GM12878 (cell line): ENCODE data around the gene RNASEH2A. TPM values are rescaled to one million over a fixed set of nuclear protein-coding genes. Genes with fewer than 3 reads are reported as not detected.

ENCODE experiments used
- ATAC-seq: fragments of 200-7000 bp; cut with Tn5 transposase; 3 replicates; pipeline ENCODE4 v1.9.1; 2020; ENCODE audit warnings: mild to moderate bottlenecking, moderate library complexity
- BruUV-seq: library from RNA; stranded (reverse); fragments of 400-500 nt; replicated peaks from 2 replicates; lab custom pipeline; 2021; lab: Mats Ljungman, UMichigan
- CTCF ChIA-PET: fragments of 300-600 bp; sonication (Branson Sonifier 250); formaldehyde crosslinking; extraction: SDS; loops from one replicate; lab custom pipeline; 2021; ENCODE audit warnings: inconsistent platforms; lab: Yijun Ruan, JAX
- POLR2A ChIA-PET: fragments of 350-600 bp; formaldehyde crosslinking; extraction: SDS; loops from one replicate; lab custom pipeline; 2021; ENCODE audit warnings: inconsistent platforms; lab: Charles Lee
- RAD21 ChIA-PET: fragments of 300-600 bp; sonication (Branson Sonifier 250); formaldehyde crosslinking; loops from one replicate; lab custom pipeline; 2023; ENCODE audit warnings: antibody characterized with exemption; ENCODE audit not compliant: unreplicated experiment; lab: Charles Lee
- SMC1A ChIA-PET: fragments of 300-600 bp; sonication (Branson Sonifier 250); formaldehyde crosslinking; loops from one replicate; lab custom pipeline; 2023; ENCODE audit not compliant: unreplicated experiment, uncharacterized antibody; lab: Charles Lee
- DNase-seq: peaks from one replicate; pipeline ENCODE4 v3.0.0-alpha.2; 2011; ENCODE audit warnings: low read depth, low spot score
- FAIRE-seq: peaks from 3 replicates; lab custom pipeline; 2011; peaks lifted over from hg19 to GRCh38; lab: Jason Lieb, UNC
- H2AFZ ChIP-seq: 2 replicates; pipeline ENCODE4 v1.6.0; 2011; ENCODE audit warnings: low read depth, low read length, control low read depth; ENCODE audit not compliant: control insufficient read depth
- H3K27ac ChIP-seq: 2 replicates; pipeline ENCODE4 v1.5.1; 2011; ENCODE audit warnings: control low read depth; ENCODE audit not compliant: control insufficient read depth, insufficient read depth
- H3K27me3 ChIP-seq, 2 experiments: replicated peaks in 1 of 2; 2 replicates each; pipeline versions ENCODE4 v1.6.0 to v1.6.1; 2011; ENCODE audit warnings: low read length in 1 of 2; ENCODE audit not compliant: control insufficient read depth in 2 of 2, insufficient read depth in 2 of 2
- H3K36me3 ChIP-seq, 2 experiments: 2 replicates each; pipeline ENCODE4 v1.5.1; 2011; ENCODE audit warnings: low read length in 1 of 2; ENCODE audit not compliant: control insufficient read depth in 2 of 2, insufficient read depth in 2 of 2
- H3K4me1 ChIP-seq: 2 replicates; pipeline ENCODE4 v1.6.1; 2011; ENCODE audit warnings: mild to moderate bottlenecking, low read length, moderate library complexity, mixed read lengths; ENCODE audit not compliant: control insufficient read depth, insufficient read depth
- H3K4me2 ChIP-seq: 2 replicates; pipeline ENCODE4 v1.6.0; 2011; ENCODE audit warnings: control low read depth; ENCODE audit not compliant: control insufficient read depth, insufficient read depth
- H3K4me3 ChIP-seq: fragments of 200-600 bp; sonication (generic); 2 replicates; pipeline ENCODE4 v1.5.1; 2016
- H3K79me2 ChIP-seq: 2 replicates; pipeline ENCODE4 v1.6.0; 2011; ENCODE audit warnings: low read length; ENCODE audit not compliant: control insufficient read depth, insufficient read depth
- H3K9ac ChIP-seq: 2 replicates; pipeline ENCODE4 v1.8.0; 2011; ENCODE audit warnings: low read length, control low read depth, mixed read lengths; ENCODE audit not compliant: control insufficient read depth, insufficient read depth
- H3K9me3 ChIP-seq: replicated peaks from 3 replicates; pipeline ENCODE4 v1.5.1; 2011; ENCODE audit warnings: mild to moderate bottlenecking, low read length; ENCODE audit not compliant: control insufficient read depth, insufficient read depth
- H4K20me1 ChIP-seq: 2 replicates; pipeline ENCODE4 v1.6.0; 2011; ENCODE audit not compliant: control insufficient read depth, insufficient read depth
- CREB1 ChIP-seq: IDR thresholded peaks from 2 replicates; pipeline ENCODE4 v1.6.1; 2012; ENCODE audit warnings: low read depth, mild to moderate bottlenecking, inconsistent platforms
- DPF2 ChIP-seq: fragments of 450-650 bp; IDR thresholded peaks from 2 replicates; pipeline ENCODE4 v1.6.1; 2017; ENCODE audit warnings: mild to moderate bottlenecking
- GATAD2B ChIP-seq: fragments of 450-650 bp; conservative IDR thresholded peaks from 2 replicates; pipeline ENCODE4 v1.6.1; 2017; ENCODE audit warnings: low read depth, mild to moderate bottlenecking, moderate library complexity
- HDGF ChIP-seq: fragments of 450-650 bp; IDR thresholded peaks from 2 replicates; pipeline ENCODE4 v1.6.1; 2016; ENCODE audit warnings: antibody characterized with exemption
- IKZF1 ChIP-seq: fragments of 450-650 bp; conservative IDR thresholded peaks from 2 replicates; pipeline ENCODE4 v1.6.1; 2017; ENCODE audit warnings: antibody characterized with exemption, mild to moderate bottlenecking
- ZBED1 ChIP-seq: IDR thresholded peaks from 2 replicates; pipeline ENCODE4 v1.6.1; 2016; ENCODE audit warnings: borderline replicate concordance
- ZNF274 ChIP-seq: IDR thresholded peaks from one replicate; pipeline ENCODE4 v1.8.0; 2011; ENCODE audit not compliant: insufficient read length, insufficient read depth
- WGBS: methylation state at CpG from one replicate; pipeline ENCODE4 v1.1.6; 2016; ENCODE audit warnings: low lambda C conversion rate; ENCODE audit not compliant: insufficient replicate concordance, insufficient coverage; ENCODE audit errors: missing lambda C conversion rate; 5-methylcytosine and 5-hydroxymethylcytosine counted together
- in situ Hi-C: fragments of 300-500 bp; cut with MboI; formaldehyde crosslinking; loops from 9 replicates; pipeline ENCODE4 v1.14.3; 2018; ENCODE audit warnings: mixed read lengths
- intact Hi-C: fragments of 100-400 bp; cut with micrococcal nuclease; formaldehyde crosslinking; loops from one replicate; pipeline ENCODE4 v1.14.2; 2022; ENCODE audit not compliant: unreplicated experiment
- polyA plus RNA-seq, 11 experiments: library from polyadenylated mRNA; depleted of rRNA in 4 of 11; unstranded in 6 of 11; stranded (reverse) in 5 of 11; fragments of >200 nt; fragmentation: Nextera tagmentation in 4 of 11; fragmentation: Illumina TruSeq in 1 of 11; extraction: Ambion mirVana in 4 of 11; extraction: Trizol in 1 of 11; gene quantifications; 1 replicate in 1 of 11; 2 replicates in 10 of 11; pipeline versions ENCODE4 v1.2.1 to v1.2.3, GENCODE V29; 2011 to 2016; ENCODE audit warnings: inconsistent platforms in 2 of 11, missing spikeins in 2 of 11, low read depth in 1 of 11
- total RNA-seq, 4 experiments: library from RNA; depleted of rRNA in 3 of 4; stranded (reverse); fragments of >200 nt in 3 of 4; fragmentation: Illumina TruSeq in 1 of 4; extraction: Trizol in 1 of 4; gene quantifications; 2 replicates each; pipeline versions ENCODE4 v1.2.1 to v1.2.3, GENCODE V29; 2013 to 2021
- TF ChIP-seq, protein P1 (sequence below): fragments of 450-650 bp; IDR thresholded peaks from 2 replicates; pipeline ENCODE4 v1.6.1; 2017; ENCODE audit warnings: mild to moderate bottlenecking, moderate library complexity
- TF ChIP-seq, protein P2 (sequence below): fragments of 450-650 bp; IDR thresholded peaks from 2 replicates; pipeline ENCODE4 v1.6.1; 2017; ENCODE audit warnings: low read depth, mild to moderate bottlenecking, moderate library complexity
- TF ChIP-seq, protein P3 (sequence below): IDR thresholded peaks from 2 replicates; pipeline ENCODE4 v1.6.1; 2011; ENCODE audit warnings: low read depth, mild to moderate bottlenecking, low read length, moderate library complexity, borderline replicate concordance; ENCODE audit errors: extremely low read depth
- TF ChIP-seq, protein P4 (sequence below): IDR thresholded peaks from 2 replicates; pipeline ENCODE4 v1.6.1; 2012; ENCODE audit warnings: mild to moderate bottlenecking, low read depth, low read length

The RNASEH2A gene
- total and polyA plus RNA-seq, 10 of the 15 experiments (the other 5 are each of a cell fraction or from before 2014, with no cell fraction given), result 17.4 to 103 (median 40.4) TPM

DNA sequence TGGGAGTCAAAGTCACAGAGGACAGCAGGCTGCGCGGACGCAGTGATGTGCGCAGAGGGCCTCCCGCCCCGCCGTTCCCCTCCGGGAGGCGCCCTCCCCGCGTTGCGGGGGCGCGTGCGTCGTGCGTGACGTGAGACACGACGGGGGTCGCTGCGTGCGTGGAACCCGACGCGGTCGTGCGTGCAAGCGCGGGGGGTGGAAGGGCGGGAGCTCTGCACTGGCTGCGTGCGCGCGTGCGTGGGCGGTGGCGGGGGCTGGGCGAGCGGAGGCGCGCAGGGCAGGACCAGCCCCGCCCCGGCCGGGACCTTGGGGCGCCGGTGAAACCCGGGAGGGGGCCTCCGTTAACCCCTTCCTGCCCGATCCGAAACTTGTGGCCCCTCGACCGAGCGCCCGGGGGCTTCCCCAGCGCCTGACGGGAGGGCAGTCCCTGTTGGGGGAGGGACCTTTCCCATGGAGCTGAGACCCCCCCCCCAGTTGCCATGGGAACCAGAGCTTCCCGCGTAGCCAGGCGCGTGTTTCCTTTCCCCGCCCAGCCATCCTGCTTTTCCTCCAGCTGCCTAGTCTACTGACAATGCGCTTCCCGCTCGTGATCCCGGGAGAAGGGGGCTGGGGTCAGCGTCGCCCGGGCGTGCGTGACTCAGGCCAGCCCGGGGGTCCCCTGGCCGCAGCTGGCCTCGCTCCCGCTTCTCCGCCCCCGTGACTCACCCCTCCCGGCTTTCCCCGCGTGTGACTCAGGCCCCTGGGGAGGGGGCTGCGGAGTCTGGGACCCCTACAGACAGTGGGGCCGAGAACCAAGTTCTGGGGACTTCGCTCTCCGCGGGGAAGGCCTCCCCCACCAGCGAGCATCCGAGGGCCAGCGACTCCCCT is 23.7 kb upstream of the RNASEH2A start:
- intact Hi-C loops, result loop anchor here (5.0 to 10.0 kb wide), 2 partner anchors 170 to 1688 kb away; partner anchors contain the start of genes ZNF490 and ZNF791
- no peaks in the 10 kb centered on the region for H4K20me1 ChIP-seq
- WGBS, result under 1% methylated on average over 31 of the region's 88 CpGs
- no TSS peak for BruUV-seq
- H3K36me3 ChIP-seq, result no peaks in the 10 kb centered on the region
- H3K9me3 ChIP-seq, result no peaks in the 10 kb centered on the region
- in situ Hi-C loops, result no loop called here
- peak overlapping the region; percentile 97 for H3K27ac ChIP-seq
- RAD21 ChIA-PET, result interaction anchor here (1.4 to 2.7 kb wide), 3 partner anchors 8 to 14 kb away, joined by 13 to 23 read pairs (median 16); partner anchors contain the start of gene JUNB
- H3K27me3 ChIP-seq, result no peaks in the 10 kb centered on the region
- DNase-seq (no peak), FAIRE-seq (no peak), ATAC-seq (peak; percentile 58)
- H3K4me1 ChIP-seq, result peaks cover 72% of the 10 kb centered on the region
- peak overlapping the region; percentile 77 for H3K9ac ChIP-seq
- peak overlapping the region; percentile 78 for H2AFZ ChIP-seq
- peaks cover 9% of the 10 kb centered on the region for H3K79me2 ChIP-seq
- POLR2A ChIA-PET, result interaction anchor here (0.5 to 9.3 kb wide), 3 partner anchors 12 to 175 kb away, joined by 3 to 303 read pairs (median 11); partner anchors contain the start of gene JUNB
- CTCF ChIA-PET, result interaction anchor here (12.1 kb wide), 1 partner anchor 13 kb away, joined by 537 read pairs; the partner anchor contains the start of gene JUNB
- peak overlapping the region; percentile 65 for H3K4me3 ChIP-seq
- H3K4me2 ChIP-seq, result peak overlapping the region; percentile 97
- SMC1A ChIA-PET, result interaction anchor here (8.4 kb wide), 1 partner anchor 13 kb away, joined by 240 read pairs; the partner anchor contains the start of gene JUNB
- TF ChIP-seq DPF2 (peak; percentile 99), GATAD2B (peak; percentile 100), IKZF1 (peak; percentile 99), HDGF (no peak), CREB1 (no peak), ZNF274 (no peak), ZBED1 (peak; percentile 22; the same call in 1 of the 2 replicates)
- TF ChIP-seq, protein P1, sequence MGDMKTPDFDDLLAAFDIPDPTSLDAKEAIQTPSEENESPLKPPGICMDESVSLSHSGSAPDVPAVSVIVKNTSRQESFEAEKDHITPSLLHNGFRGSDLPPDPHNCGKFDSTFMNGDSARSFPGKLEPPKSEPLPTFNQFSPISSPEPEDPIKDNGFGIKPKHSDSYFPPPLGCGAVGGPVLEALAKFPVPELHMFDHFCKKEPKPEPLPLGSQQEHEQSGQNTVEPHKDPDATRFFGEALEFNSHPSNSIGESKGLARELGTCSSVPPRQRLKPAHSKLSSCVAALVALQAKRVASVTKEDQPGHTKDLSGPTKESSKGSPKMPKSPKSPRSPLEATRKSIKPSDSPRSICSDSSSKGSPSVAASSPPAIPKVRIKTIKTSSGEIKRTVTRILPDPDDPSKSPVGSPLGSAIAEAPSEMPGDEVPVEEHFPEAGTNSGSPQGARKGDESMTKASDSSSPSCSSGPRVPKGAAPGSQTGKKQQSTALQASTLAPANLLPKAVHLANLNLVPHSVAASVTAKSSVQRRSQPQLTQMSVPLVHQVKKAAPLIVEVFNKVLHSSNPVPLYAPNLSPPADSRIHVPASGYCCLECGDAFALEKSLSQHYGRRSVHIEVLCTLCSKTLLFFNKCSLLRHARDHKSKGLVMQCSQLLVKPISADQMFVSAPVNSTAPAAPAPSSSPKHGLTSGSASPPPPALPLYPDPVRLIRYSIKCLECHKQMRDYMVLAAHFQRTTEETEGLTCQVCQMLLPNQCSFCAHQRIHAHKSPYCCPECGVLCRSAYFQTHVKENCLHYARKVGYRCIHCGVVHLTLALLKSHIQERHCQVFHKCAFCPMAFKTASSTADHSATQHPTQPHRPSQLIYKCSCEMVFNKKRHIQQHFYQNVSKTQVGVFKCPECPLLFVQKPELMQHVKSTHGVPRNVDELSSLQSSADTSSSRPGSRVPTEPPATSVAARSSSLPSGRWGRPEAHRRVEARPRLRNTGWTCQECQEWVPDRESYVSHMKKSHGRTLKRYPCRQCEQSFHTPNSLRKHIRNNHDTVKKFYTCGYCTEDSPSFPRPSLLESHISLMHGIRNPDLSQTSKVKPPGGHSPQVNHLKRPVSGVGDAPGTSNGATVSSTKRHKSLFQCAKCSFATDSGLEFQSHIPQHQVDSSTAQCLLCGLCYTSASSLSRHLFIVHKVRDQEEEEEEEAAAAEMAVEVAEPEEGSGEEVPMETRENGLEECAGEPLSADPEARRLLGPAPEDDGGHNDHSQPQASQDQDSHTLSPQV, result peak; percentile 85
- TF ChIP-seq, protein P2, sequence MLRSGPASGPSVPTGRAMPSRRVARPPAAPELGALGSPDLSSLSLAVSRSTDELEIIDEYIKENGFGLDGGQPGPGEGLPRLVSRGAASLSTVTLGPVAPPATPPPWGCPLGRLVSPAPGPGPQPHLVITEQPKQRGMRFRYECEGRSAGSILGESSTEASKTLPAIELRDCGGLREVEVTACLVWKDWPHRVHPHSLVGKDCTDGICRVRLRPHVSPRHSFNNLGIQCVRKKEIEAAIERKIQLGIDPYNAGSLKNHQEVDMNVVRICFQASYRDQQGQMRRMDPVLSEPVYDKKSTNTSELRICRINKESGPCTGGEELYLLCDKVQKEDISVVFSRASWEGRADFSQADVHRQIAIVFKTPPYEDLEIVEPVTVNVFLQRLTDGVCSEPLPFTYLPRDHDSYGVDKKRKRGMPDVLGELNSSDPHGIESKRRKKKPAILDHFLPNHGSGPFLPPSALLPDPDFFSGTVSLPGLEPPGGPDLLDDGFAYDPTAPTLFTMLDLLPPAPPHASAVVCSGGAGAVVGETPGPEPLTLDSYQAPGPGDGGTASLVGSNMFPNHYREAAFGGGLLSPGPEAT, result peak; percentile 88
- TF ChIP-seq, protein P3, sequence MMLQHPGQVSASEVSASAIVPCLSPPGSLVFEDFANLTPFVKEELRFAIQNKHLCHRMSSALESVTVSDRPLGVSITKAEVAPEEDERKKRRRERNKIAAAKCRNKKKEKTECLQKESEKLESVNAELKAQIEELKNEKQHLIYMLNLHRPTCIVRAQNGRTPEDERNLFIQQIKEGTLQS, result no peak
- TF ChIP-seq, protein P4, sequence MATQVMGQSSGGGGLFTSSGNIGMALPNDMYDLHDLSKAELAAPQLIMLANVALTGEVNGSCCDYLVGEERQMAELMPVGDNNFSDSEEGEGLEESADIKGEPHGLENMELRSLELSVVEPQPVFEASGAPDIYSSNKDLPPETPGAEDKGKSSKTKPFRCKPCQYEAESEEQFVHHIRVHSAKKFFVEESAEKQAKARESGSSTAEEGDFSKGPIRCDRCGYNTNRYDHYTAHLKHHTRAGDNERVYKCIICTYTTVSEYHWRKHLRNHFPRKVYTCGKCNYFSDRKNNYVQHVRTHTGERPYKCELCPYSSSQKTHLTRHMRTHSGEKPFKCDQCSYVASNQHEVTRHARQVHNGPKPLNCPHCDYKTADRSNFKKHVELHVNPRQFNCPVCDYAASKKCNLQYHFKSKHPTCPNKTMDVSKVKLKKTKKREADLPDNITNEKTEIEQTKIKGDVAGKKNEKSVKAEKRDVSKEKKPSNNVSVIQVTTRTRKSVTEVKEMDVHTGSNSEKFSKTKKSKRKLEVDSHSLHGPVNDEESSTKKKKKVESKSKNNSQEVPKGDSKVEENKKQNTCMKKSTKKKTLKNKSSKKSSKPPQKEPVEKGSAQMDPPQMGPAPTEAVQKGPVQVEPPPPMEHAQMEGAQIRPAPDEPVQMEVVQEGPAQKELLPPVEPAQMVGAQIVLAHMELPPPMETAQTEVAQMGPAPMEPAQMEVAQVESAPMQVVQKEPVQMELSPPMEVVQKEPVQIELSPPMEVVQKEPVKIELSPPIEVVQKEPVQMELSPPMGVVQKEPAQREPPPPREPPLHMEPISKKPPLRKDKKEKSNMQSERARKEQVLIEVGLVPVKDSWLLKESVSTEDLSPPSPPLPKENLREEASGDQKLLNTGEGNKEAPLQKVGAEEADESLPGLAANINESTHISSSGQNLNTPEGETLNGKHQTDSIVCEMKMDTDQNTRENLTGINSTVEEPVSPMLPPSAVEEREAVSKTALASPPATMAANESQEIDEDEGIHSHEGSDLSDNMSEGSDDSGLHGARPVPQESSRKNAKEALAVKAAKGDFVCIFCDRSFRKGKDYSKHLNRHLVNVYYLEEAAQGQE, result 0 out of 2 replicates have a peak, but pooled peaks have one; percentile 27
